ENCODE data around the gene NPEPPS. TPM values are rescaled to one million over a fixed set of nuclear protein-coding genes. Genes with fewer than 3 reads are reported as not detected.
"Not testable (repeated sequence)": the region's sequence is repeated elsewhere in the genome, so short reads cannot be mapped to it uniquely, and the experiment has no call there.

The NPEPPS gene
- 116 and 117 TPM in 2 replicates for total RNA-seq (2021)
- long read RNA-seq, full-length matches to known transcripts, result 659 of 808 reads
- long read RNA-seq, partial matches to known transcripts, result 53 of 808 reads
- long read RNA-seq, other reads (novel, unspliced or antisense), result 96 of 808 reads

GRCh38 chr17:47530557-47531232, at the start of gene NPEPPS:
Gene NPEPPS, plus strand, starts transcription at chr17:47531108. Its CDS starts 193 bp downstream, at chr17:47531301.
- H2AFZ ChIP-seq (ENCODE audit: low read length); H3K23ac ChIP-seq (ENCODE audit: insufficient read length, low read depth, low read length); H2AK5ac ChIP-seq (ENCODE audit: insufficient read length, low read length); H2BK12ac ChIP-seq (ENCODE audit: insufficient read length, low read depth, low read length); H3K27me3 ChIP-seq (ENCODE audit: insufficient read depth, low read length); H3K36me3 Mint-ChIP-seq (ENCODE audit: insufficient read depth in 1 of 3, low read depth in 3 of 3); H3K23me2 ChIP-seq (ENCODE audit: insufficient read length, low read depth, low read length, poor library complexity, severe bottlenecking); H2BK20ac ChIP-seq (ENCODE audit: low read depth, low read length, poor library complexity, severe bottlenecking); H3K79me2 ChIP-seq (ENCODE audit: insufficient read depth, low read length); H3K9me3 Mint-ChIP-seq; H3K79me1 ChIP-seq (ENCODE audit: insufficient read depth, low read depth, low read length, poor library complexity, severe bottlenecking); H4K91ac ChIP-seq (ENCODE audit: insufficient read length, low read depth, low read length); H3K56ac ChIP-seq (ENCODE audit: insufficient read length, low read depth, low read length); H3T11ph ChIP-seq (ENCODE audit: low read length); H4K5ac ChIP-seq (ENCODE audit: insufficient read length, low read depth, low read length); H2BK15ac ChIP-seq (ENCODE audit: low read depth, low read length); H3K4ac ChIP-seq (ENCODE audit: low read depth, low read length); H3K18ac ChIP-seq (ENCODE audit: insufficient read length, low read depth, low read length); H4K8ac ChIP-seq (replicated peaks; ENCODE audit: insufficient read length, low read depth, low read length); H3K14ac ChIP-seq (ENCODE audit: insufficient read depth, low read length); H2BK120ac ChIP-seq (ENCODE audit: low read depth, low read length, poor library complexity, severe bottlenecking); H3K4me1 Mint-ChIP-seq; H3K9me3 ChIP-seq (ENCODE audit: control insufficient read depth, low read depth, low read length); H3K27me3 Mint-ChIP-seq (ENCODE audit: low read depth); H3K27ac ChIP-seq (ENCODE audit: insufficient read length, low read depth, low read length); H3K4me1 ChIP-seq (ENCODE audit: insufficient read depth, low read length); H4K20me1 ChIP-seq (ENCODE audit: control insufficient read depth, insufficient read depth, insufficient read length); H2BK5ac ChIP-seq (ENCODE audit: insufficient read length, low read length): not testable (repeated sequence)
- DNase-seq, result peak; percentile 96
- H3K27ac Mint-ChIP-seq, result peak within 1 kb of the TSS; percentile 97 to 99 (median 97)
- H3K9ac ChIP-seq (ENCODE audit: extremely low read depth, insufficient read length, low read length), result peak within 1 kb of the TSS; percentile 44
- no CpG with 5 or more reads among the region's 60 CpGs for WGBS (ENCODE audit: extremely low coverage, insufficient read length, low lambda C conversion rate)
- H3K4me3 Mint-ChIP-seq, result peak within 1 kb of the TSS; percentile 92 to 98
- H3K4me2 ChIP-seq (ENCODE audit: insufficient read depth, insufficient read length, low read length), result peak within 1 kb of the TSS; percentile 56

- not testable (repeated sequence) for H3K79me1 ChIP-seq (ENCODE audit: insufficient read depth, low read depth, low read length, poor library complexity, severe bottlenecking); H3K27me3 ChIP-seq (ENCODE audit: insufficient read depth, low read length); H3K9me3 ChIP-seq (ENCODE audit: control insufficient read depth, low read depth, low read length); H3K27ac ChIP-seq (ENCODE audit: insufficient read length, low read depth, low read length); H2BK15ac ChIP-seq (ENCODE audit: low read depth, low read length); H3K27me3 Mint-ChIP-seq (ENCODE audit: low read depth); H2AFZ ChIP-seq (ENCODE audit: low read length); H4K8ac ChIP-seq (replicated peaks; ENCODE audit: insufficient read length, low read depth, low read length); H2BK12ac ChIP-seq (ENCODE audit: insufficient read length, low read depth, low read length); H2BK5ac ChIP-seq (ENCODE audit: insufficient read length, low read length); H3T11ph ChIP-seq (ENCODE audit: low read length); DNase-seq; H3K56ac ChIP-seq (ENCODE audit: insufficient read length, low read depth, low read length); H3K4me1 ChIP-seq (ENCODE audit: insufficient read depth, low read length); H4K20me1 ChIP-seq (ENCODE audit: control insufficient read depth, insufficient read depth, insufficient read length); H3K4me1 Mint-ChIP-seq; H3K23me2 ChIP-seq (ENCODE audit: insufficient read length, low read depth, low read length, poor library complexity, severe bottlenecking); H3K18ac ChIP-seq (ENCODE audit: insufficient read length, low read depth, low read length); H3K23ac ChIP-seq (ENCODE audit: insufficient read length, low read depth, low read length); H2BK120ac ChIP-seq (ENCODE audit: low read depth, low read length, poor library complexity, severe bottlenecking); H3K79me2 ChIP-seq (ENCODE audit: insufficient read depth, low read length); H3K14ac ChIP-seq (ENCODE audit: insufficient read depth, low read length); H4K91ac ChIP-seq (ENCODE audit: insufficient read length, low read depth, low read length); H3K4ac ChIP-seq (ENCODE audit: low read depth, low read length); H3K9me3 Mint-ChIP-seq; H2AK5ac ChIP-seq (ENCODE audit: insufficient read length, low read length); H2BK20ac ChIP-seq (ENCODE audit: low read depth, low read length, poor library complexity, severe bottlenecking)
- Histone ChIP-seq H3K4me2 (ENCODE audit: insufficient read depth, insufficient read length, low read length) (peak overlapping the region; percentile 66), H4K5ac (ENCODE audit: insufficient read length, low read depth, low read length) (peak overlapping the region; percentile 92), H3K9ac (ENCODE audit: extremely low read depth, insufficient read length, low read length) (peak overlapping the region; percentile 92)
- peaks cover 6 to 23% (median 17%) of the 10 kb centered on the region in 3 experiments; a peak in 6 of 7 replicates for H3K36me3 Mint-ChIP-seq (ENCODE audit: insufficient read depth in 1 of 3, low read depth in 3 of 3)
- H3K4me3 Mint-ChIP-seq, result peak overlapping the region; percentile 97 to 98
- no CpG with 5 or more reads among the region's 15 CpGs for WGBS (ENCODE audit: extremely low coverage, insufficient read length, low lambda C conversion rate)
- H3K27ac Mint-ChIP-seq, result peak overlapping the region; percentile 98 to 100 (median 99)
Measured at GRCh38 chr17:47491841-47492212, 39.1 kb upstream of the NPEPPS start.
